Forelimb muscle (tissue), 1 donor: ENCODE measurements around the gene FSTL4. TPM values are rescaled to one million over a fixed set of nuclear protein-coding genes. Genes with fewer than 3 reads are reported as not detected.

Experiments
- DNase-seq: peaks from one replicate; pipeline ENCODE4 v3.0.0-alpha.2; 2013; ENCODE audit warnings: low read depth
- polyA plus RNA-seq: library from polyadenylated mRNA; unstranded; fragments of 120-200 nt; gene quantifications from one replicate; pipeline ENCODE4 v1.2.1, GENCODE V29; 2013; ENCODE audit not compliant: insufficient read length

FSTL4 gene
- polyA plus RNA-seq, 1 donor, result 3.6 TPM

- peak; percentile 66 for DNase-seq
Measured at GRCh38 chr5:133367071-133367786, 245.1 kb downstream of the FSTL4 start.

GRCh38 chr5:133366438-133366837 lies 245.9 kb downstream of the FSTL4 start:
- no peak for DNase-seq

- DNase-seq, result no peak
Measured at GRCh38 chr5:133365738-133366137, 246.6 kb downstream of the FSTL4 start.

GRCh38 chr5:133364936-133365707 lies 247.2 kb downstream of the FSTL4 start:
- DNase-seq, result no peak

GRCh38 chr5:133363807-133364587 lies 248.3 kb downstream of the FSTL4 start:
- no peak for DNase-seq

GRCh38 chr5:133362438-133362837 lies 249.9 kb downstream of the FSTL4 start:
- DNase-seq, result no peak

- no peak for DNase-seq
Measured at GRCh38 chr5:133361922-133362321, 250.4 kb downstream of the FSTL4 start.

- no peak for DNase-seq
Measured at GRCh38 chr5:133360693-133361472, 251.5 kb downstream of the FSTL4 start.

- no peak for DNase-seq
Measured at GRCh38 chr5:133359861-133360260, 252.5 kb downstream of the FSTL4 start.

- DNase-seq, result no peak
Measured at GRCh38 chr5:133358271-133358670, 254.1 kb downstream of the FSTL4 start.

GRCh38 chr5:133357758-133358157 lies 254.6 kb downstream of the FSTL4 start:
- no peak for DNase-seq

- no peak for DNase-seq
Measured at GRCh38 chr5:133356984-133357421, 255.3 kb downstream of the FSTL4 start.

- DNase-seq, result no peak
Measured at GRCh38 chr5:133356396-133356983, 255.9 kb downstream of the FSTL4 start.

- no peak for DNase-seq
Measured at GRCh38 chr5:133354323-133355185, 257.8 kb downstream of the FSTL4 start.

- DNase-seq, result no peak
Measured at GRCh38 chr5:133353741-133354140, 258.6 kb downstream of the FSTL4 start.

GRCh38 chr5:133348406-133348805 lies 263.9 kb downstream of the FSTL4 start:
- no peak for DNase-seq

- DNase-seq, result no peak
Measured at GRCh38 chr5:133347039-133347438, 265.3 kb downstream of the FSTL4 start.

GRCh38 chr5:133344266-133344665 lies 268.1 kb downstream of the FSTL4 start:
- DNase-seq, result no peak

- DNase-seq, result no peak
Measured at GRCh38 chr5:133343196-133343595, 269.1 kb downstream of the FSTL4 start.
